ENCODE data around the gene TNFAIP1.
A peak's percentile ranks its signal among the peaks of the same experiment; 100 is the strongest.
"Not testable (repeated sequence)": the region's sequence is repeated elsewhere in the genome, so short reads cannot be mapped to it uniquely, and the experiment has no call there.

Gene TNFAIP1

DNA sequence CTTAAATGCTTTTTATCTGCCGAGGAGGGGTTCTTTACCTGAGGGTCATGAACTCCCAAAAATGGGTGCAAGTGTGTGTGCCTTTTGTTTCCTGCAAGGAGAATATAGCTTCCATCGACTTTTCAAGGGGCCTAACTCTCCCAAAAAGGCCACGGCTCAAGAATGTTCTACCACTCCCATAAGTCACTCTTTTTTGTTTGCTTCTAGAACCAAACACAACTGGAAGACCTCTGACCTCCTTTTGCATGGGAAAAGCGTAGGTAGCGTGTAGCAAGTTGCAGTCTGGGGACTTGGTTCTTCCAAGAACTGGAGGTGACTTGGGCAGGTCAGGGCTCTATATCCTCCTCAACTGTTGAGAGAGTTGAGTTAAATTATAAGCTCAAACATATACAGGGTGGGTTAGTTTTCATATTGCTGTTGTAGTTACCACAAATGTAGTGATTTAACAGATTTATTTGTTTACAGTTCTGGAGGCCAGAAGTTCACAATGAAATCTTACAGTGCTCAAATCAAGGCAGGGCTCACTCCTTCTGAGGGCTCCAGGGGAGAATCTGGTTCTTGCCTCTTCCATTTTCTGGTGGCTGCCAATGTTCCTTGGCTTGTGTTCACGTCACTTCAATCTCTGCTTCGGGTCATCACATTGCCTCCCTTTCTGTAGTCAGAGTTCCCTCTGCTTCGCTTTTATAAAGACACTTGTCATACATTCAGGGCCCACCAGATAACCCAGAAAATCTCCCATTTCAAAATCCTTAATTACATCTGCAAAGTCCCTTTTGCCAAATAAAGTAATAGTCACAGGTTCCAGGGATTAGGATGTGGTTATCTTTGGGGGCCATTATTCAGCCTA, 15.1 kb upstream of the TNFAIP1 start:
- H3K4me3 ChIP-seq (ENCODE audit: low read depth, low read length) = peak overlapping the region; percentile 72
- DNase-seq (ENCODE audit: low read depth) = no peak

DNA sequence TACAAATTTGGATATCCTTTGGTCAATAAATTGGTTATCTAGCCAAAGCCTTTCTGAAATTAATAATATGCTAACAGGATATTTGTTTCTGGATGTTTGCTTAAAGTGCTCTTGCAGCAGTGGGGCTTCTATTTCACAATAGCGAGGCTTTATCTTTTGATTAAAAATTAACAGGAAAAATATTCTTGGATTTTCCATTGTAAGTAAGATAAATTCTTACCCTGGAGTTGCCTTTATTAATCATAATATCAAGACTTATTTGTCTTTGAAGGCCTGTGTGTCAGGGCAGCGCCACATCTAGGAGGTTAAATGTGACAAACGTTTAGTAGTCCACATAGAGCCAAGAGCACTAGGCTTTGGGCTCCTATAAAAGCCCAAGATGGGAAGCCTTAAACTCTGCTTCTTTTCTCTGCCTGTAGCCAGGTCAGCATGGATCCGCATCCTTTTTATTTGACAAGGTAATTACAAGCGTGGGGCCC, 11.3 kb upstream of the TNFAIP1 start:
- DNase-seq (ENCODE audit: low read depth) = no peak
- H3K4me3 ChIP-seq (ENCODE audit: low read depth, low read length) = no peak overlapping the region

DNA sequence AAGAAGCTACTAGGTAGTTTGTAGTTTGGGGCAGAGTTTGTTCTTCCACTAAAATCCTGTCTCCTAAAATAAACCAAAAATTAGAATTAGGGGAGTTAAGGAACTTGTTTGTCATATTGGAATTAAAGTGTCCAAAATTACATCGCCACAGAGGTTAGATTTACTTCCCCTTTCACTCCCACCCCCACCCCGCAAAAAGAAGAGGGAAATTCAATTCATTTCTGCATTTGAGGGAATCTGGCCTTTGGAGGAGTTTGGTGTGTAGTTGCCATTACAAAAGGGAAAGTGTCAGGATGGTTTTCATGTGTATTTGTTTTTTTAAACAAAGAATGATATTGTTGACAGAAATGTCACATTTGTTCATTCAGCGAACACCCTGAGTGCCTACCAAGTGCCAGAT, 10.8 kb upstream of the TNFAIP1 start:
- H3K4me3 ChIP-seq (ENCODE audit: low read depth, low read length) = no peak overlapping the region
- DNase-seq (ENCODE audit: low read depth) = no peak

DNA sequence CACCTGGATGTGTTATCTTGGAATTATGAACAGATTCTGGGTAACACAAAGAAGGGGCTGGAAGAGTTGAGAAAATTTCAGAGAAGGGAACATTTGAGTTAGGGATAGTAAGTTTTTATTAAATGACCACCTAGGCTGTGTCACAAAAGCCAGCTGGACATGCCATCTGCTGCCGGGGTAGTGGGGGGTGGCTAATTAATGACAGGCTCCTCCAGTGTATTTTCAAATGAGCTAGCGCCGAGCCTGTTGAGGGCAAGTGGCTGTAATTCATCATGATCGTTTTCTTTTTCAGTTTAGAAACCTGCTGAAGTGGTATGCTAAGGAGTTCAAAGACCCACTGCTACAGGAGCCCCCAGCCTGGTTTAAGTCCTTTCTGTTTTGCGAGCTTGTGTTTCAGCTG, 10.3 kb upstream of the TNFAIP1 start:
- no peak overlapping the region for H3K4me3 ChIP-seq (ENCODE audit: low read depth, low read length)
- no peak for DNase-seq (ENCODE audit: low read depth)

DNA sequence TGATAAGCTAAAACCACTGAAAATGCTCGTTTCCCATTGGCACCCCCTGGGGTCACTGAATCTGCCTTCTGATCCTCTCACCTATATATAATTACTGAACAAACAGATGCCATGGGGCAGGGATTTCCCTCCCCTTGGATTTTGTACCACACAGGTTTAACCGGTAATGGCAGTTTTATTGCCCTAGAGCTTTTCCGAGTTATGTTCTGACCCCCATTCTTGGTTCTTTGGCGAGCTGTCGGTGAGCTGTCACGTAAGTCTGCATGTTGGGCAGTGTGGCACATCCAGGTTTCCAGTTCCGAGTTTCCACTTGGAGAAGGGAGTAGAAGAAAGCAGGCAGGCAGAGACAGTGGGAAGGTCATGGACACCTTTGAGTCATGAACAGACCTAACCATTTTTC, 9.4 kb upstream of the TNFAIP1 start:
- H3K4me3 ChIP-seq (ENCODE audit: low read depth, low read length) = no peak overlapping the region
- DNase-seq (ENCODE audit: low read depth) = no peak

DNA sequence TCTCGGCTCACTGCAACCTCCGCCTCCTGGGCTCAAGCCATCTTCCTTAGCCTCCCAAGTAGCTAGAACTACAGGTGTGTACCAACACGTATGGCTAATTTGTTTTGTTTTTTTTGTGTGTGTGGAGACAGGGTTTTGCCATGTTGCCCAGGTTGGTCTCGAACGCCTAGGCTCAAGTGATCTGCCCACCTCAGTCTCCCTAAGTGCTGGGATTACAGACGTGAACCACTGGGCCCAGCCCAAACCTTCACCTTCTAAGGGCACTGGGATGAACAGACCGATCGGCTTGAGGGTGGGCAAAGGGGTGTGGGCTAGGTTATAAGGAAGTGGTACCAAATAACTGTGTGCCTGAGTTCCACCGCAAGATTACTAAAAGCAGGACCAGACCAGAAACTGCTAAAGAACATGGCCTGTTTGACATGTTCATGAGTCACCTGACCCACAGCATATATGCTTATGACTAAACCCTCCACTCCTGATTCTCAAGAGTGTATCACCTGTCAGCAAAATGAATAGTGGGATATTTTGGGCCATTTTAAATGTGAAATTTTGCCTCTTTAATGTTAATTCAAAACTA, 8.4 kb upstream of the TNFAIP1 start:
- H3K4me3 ChIP-seq (ENCODE audit: low read depth, low read length) = no peak overlapping the region
- DNase-seq (ENCODE audit: low read depth) = no peak

DNA sequence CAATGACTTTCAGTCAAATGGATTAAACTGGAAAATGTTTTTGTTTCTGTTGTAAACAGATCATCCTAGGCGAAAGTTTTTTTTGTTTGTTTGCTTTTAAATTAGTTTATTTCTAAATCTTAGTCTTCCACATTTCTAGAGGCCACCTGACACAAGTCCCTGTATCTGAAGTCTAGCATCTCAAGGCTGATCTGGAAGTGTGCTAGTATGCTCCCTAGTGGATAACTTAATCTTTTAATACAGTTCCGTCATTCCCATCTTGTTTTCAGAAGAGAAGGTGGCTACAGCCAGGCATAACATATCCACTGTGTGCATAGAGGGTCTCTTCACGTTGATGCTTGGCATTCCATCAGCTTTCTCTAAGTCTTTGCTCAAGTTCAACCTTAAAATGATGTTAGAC, 7.9 kb upstream of the TNFAIP1 start:
- DNase-seq (ENCODE audit: low read depth) = no peak
- no peak overlapping the region for H3K4me3 ChIP-seq (ENCODE audit: low read depth, low read length)

DNA sequence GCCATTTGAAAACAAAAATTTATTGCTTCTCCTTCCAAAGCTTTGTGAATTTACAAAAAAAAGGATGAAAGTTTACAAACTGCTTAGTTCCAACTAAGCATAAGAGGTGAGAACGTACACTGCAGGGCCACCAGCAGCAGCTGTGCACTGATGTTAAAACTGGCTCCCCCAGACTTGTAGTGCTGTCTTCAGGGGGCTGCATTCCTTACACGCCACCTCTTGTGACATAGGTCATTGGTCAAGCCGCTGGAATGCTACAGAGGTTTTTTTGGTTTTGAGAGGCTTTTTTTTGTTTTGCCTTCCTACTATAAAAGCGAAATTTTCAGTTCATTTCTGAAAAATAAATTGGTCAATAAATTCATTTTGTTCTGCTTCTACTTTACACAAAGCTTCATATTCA, 7.2 kb upstream of the TNFAIP1 start:
- no peak for DNase-seq (ENCODE audit: low read depth)
- H3K4me3 ChIP-seq (ENCODE audit: low read depth, low read length) = no peak overlapping the region

DNA sequence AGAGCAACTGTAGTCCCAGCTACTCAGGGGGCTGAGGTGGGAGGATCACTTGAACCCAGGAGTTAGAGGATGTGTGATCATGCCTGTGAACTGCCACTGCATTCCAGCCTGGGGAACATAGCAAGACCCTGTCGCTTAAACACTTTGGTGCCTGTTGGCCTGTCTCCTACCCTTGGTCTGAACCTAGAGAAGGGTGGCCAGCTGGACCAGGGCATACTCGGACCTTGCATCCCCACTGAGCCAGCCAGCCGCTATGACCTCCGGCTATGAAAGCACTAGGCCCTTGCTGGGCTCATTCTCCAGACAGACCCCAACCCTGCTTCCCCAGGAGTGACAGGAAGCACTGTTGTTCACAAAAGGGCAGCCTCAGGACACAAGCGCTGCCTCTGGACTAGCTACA, 4.9 kb upstream of the TNFAIP1 start:
- H3K4me3 ChIP-seq (ENCODE audit: low read depth, low read length) = no peak overlapping the region
- no peak for DNase-seq (ENCODE audit: low read depth)

DNA sequence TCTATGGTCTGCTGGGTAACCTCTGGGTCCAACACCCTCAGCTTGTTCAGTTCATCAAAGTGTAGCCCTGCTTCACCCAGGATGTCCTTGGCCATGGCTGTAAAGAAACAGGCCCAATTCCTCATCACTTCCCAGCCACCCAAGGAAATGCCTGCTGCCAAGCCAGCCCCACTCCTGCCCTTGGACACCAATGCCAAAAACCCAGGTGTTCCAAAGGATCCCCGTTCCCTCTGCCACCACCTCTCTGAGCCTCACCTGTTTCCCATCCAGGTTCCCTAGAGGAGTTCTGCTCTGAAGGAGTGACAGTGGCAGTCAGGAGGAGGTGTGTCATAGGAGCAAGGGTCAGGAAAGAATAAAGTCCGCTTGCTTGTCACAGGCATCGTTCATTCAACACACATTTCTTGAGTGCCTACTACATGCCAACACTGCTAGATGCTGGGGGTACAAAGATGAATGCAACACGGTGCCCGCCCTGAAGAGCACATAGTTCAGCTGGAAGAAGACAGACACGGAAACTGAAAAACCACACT, 3.6 kb upstream of the TNFAIP1 start:
- no peak for DNase-seq (ENCODE audit: low read depth)

DNA sequence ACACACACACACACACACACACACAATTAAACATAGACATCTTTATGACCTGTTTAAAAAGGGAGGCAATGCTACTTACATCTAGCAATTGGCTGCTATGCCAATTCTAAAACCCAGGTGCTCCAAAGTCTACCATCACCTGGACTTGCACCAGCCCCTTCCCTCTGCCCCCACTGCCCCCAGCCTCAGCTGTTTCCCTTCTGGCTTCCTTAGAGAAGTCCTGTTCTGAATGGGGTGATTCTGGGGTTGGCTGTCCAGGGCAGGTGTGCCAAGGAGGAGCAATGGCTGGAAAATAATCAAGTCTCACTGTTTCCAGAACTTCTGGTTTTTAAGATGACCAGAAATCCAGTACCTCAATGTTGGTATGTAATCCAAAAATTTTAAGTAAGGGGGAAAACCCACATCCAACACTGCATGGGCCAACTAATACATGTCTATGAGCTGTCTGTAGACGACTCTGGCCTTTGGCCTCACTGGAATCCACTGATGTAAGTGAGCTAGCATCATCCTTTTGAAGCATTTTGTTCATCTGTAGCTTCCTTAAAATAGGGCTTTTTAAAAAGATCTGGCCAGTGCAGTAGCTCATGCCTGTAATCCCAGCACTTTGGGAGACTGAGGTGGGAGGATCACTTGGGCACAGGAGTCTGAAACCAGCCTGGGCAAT, 2.3 kb upstream of the TNFAIP1 start:
- H3K4me3 ChIP-seq (ENCODE audit: low read depth, low read length) = no peak overlapping the region
- no peak for DNase-seq (ENCODE audit: low read depth)

More for the DNA sequence above, 3.6 kb upstream of the TNFAIP1 start:
- H3K4me3 ChIP-seq (ENCODE audit: low read depth, low read length) = no peak overlapping the region

DNA sequence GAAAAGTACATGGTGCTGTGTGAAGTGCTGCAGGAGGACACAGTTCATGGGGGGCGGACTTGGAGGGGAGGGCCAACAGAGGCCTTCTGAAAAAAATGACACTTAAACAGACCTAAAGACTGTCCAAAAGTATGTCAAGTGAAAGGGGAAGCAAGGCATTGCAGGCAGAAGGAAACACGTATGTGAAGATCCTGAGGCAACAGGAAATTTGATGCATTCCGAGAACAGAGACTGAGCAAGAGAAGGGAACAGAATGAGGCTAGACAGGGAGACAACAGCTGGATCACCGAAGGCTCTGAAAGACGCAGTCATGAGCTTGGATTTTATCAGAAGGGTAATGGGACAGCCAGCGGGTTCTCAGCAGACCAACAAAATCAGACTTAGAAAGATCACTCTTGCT, 1.4 kb upstream of the TNFAIP1 start:
- peak overlapping the region; percentile 96 for H3K4me3 ChIP-seq (ENCODE audit: low read depth, low read length)
- no peak for DNase-seq (ENCODE audit: low read depth)

DNA sequence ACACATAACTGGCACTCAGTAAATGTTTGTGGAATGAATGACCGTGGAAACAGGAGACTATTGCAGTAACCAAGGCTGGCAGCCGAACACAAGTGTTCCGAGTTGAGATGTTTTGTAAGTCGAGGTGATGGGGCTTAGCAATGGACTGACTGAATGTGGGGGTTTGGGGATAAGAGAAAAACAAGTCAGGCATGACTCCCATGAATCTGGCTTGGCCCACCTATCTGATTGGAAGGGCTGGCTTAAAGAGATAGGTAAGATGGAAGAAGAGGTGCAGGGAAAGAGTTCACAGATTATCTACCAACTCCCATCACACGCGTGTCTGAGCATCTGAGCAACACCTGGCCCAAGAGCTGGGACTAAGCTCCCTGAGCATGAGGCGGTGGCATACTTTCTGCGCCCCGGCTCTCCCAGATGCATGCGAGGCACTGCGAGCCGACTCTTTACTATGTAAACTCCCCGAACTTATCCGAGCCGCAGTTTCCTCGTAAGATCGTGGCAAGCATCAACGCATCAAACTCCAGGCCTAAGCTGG, 828 bp upstream of the TNFAIP1 start:
- peak overlapping the region; percentile 96 for H3K4me3 ChIP-seq (ENCODE audit: low read depth, low read length)
- peak; percentile 41 for DNase-seq (ENCODE audit: low read depth)

DNA sequence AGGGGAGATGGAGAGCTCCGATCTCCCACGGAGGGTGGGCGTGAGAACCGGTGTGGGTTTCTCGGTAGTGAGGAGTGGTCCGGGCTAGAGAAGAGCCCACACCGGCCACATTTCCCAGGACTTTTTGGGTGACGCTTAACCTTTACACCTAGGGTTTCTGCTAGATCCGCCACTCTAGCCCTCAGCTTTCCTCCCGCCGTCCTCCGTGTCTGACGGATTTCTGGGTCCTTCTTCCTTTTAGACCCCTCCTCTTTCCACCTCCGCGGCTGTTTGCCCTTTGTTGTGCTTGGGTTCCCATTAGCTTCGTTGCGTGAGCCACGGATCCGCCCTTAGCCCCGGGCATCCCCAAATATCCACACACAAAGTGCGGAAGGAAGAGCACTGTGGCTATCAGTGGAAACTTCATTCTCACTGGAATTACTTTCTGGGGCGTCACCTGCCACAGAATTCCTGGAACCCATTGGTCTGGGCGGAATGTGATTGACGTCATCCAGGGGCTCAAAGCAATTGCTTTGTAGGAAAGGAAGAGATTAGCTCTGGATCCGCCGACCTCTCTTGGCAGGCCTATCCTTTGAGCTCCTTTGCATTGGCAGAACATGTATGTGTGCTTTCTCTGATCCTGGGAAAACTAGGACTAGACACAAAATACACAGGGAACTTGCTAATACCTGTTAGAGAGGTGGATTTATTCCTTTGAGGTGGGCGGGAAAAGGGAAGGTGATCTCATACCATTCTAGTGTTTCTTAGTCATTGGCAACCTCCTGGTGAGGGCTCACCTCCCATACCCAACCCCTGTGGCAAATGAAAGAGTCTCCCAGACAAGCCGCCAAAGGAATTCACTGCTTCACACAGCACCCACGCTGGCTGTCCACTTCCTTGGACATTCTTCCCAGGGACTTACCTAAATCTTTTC, 654 bp downstream of the TNFAIP1 start:
- DNase-seq (ENCODE audit: low read depth) = peak; percentile 60
- H3K4me3 ChIP-seq (ENCODE audit: low read depth, low read length) = peak overlapping the region; percentile 96

DNA sequence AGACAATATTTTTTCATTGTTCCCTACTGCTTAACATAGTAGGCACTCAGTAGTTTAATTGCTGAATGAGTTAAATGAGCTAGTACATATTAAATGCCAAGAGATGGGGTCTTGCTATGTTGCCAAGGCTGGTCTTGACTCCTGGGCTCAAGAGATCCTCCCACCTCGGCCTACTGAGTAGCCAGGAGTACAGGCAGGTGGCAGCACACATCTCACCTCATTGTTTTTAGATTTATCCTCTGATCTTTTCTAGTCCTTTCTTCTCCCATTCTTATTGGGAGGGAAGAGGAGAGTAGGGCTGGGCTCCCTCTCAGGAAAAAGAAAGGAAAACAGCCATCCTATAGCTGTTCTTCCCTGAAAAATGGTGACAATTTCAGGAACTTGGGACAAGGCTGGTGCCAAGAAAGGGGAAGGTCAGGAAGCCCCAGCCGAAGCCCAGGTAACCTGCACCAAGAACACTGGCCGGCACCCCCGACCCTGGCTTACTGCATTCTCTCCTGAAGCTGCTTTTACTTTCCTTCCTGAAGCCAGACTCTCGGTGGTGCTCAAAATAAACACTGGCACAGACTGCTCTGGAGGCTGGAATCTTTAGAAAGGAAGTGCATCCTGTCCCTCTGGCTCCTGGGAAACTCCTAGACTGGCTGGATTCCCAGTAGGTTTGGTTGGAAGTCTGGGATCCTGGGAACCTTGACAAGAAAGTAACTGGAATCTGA, 2.7 kb downstream of the TNFAIP1 start:
- H3K4me3 ChIP-seq (ENCODE audit: low read depth, low read length) = no peak overlapping the region

DNA sequence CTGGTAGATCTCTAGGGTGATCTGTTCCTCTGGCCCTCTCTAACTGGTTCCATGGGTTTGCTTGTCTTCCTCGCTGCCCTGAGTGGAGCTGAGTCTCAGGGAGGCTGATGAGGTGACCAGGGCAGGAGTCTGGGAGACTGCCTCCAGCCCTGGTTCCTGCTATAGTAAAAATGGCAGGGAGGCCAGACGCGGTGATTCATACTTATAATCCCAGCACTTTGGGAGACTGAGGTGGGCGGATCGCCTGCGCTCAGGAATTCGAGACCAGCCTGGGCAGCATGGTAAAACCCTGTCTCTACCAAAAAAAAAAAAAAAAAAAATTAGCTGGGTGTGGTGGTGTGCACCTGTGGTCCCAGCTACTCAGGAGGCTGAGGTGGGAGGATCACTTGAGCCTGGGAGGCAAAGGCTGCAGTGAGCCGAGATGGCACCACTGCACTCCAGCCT, 3.2 kb downstream of the TNFAIP1 start:
- H3K4me3 ChIP-seq (ENCODE audit: low read depth, low read length) = not testable (repeated sequence)

More for the DNA sequence above, 2.7 kb downstream of the TNFAIP1 start:
- DNase-seq (ENCODE audit: low read depth) = no peak

DNA sequence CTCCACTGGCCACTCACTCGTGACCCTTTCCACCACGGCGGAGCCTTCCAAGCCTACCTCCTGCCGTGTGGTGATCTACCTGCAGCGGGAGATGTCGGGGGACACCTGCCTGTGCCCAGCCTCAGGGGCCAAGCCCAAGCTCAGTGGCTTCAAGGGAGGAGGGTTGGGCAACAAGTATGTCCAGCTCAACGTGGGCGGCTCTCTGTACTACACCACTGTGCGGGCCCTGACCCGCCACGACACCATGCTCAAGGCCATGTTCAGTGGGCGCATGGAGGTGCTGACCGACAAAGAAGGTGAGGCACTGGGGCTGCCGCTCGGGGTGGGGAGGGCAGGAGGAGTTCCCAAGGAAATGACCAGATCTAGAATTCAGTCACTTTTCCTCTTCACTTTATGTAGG, 3.9 kb downstream of the TNFAIP1 start:
- DNase-seq (ENCODE audit: low read depth) = no peak
- H3K4me3 ChIP-seq (ENCODE audit: low read depth, low read length) = no peak overlapping the region

More for the DNA sequence above, 3.2 kb downstream of the TNFAIP1 start:
- not testable (repeated sequence) for DNase-seq (ENCODE audit: low read depth)

DNA sequence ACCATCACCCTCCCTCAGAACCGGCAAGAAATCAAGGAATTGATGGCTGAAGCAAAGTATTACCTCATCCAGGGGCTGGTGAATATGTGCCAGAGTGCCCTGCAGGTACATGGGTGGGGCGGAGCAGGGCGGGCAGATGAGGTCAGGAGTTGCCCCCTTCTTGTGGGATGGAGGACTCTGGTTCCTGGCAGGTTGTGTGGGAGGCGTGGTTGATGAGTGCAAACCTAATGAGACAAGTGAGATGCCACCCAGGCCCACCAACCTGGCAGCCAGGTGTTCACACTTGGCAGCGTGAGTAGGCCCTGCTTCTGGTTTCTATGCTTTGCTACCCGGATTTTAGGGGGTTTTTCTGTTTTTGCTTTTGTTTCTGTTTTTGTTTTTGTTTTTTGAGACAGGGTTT, 4.8 kb downstream of the TNFAIP1 start:
- H3K4me3 ChIP-seq (ENCODE audit: low read depth, low read length) = no peak overlapping the region
- DNase-seq (ENCODE audit: low read depth) = no peak
